Chondrocyte (in vitro differentiated cells): Measurements from ENCODE around the gene FLII. TPM values are rescaled to one million over a fixed set of nuclear protein-coding genes. Genes with fewer than 3 reads are reported as not detected.
"Not testable (repeated sequence)": the region's sequence is repeated elsewhere in the genome, so short reads cannot be mapped to it uniquely, and the experiment has no call there.

Source experiments
- DNase-seq: peaks from one replicate; pipeline ENCODE4 v3.0.0; 2021; ENCODE audit warnings: mixed read lengths, low spot score
- H3K27ac Mint-ChIP-seq: one replicate; pipeline ENCODE4 v1.8.0; 2021; ENCODE audit warnings: mild to moderate bottlenecking, moderate library complexity, mixed read lengths; ENCODE audit not compliant: unreplicated experiment
- H3K27me3 Mint-ChIP-seq: 2 replicates; pipeline ENCODE4 v1.8.0; 2021; ENCODE audit warnings: low read depth, mixed read lengths
- H3K36me3 Mint-ChIP-seq: 2 replicates; pipeline ENCODE4 v1.8.0; 2021; ENCODE audit warnings: low read depth, mixed read lengths
- H3K4me1 Mint-ChIP-seq: 2 replicates; pipeline ENCODE4 v1.8.0; 2021; ENCODE audit warnings: low read depth, mild to moderate bottlenecking, mixed read lengths
- H3K4me3 Mint-ChIP-seq: one replicate; pipeline ENCODE4 v1.8.0; 2021; ENCODE audit warnings: mild to moderate bottlenecking, moderate library complexity, mixed read lengths; ENCODE audit not compliant: unreplicated experiment
- H3K9me3 Mint-ChIP-seq: 2 replicates; pipeline ENCODE4 v1.8.0; 2021; ENCODE audit warnings: low read depth, mixed read lengths
- CTCF ChIP-seq: fragments of 200-600 bp; sonication (generic); IDR thresholded peaks from 2 replicates; pipeline ENCODE4 v1.5.0; 2021; ENCODE audit warnings: antibody characterized with exemption, mild to moderate bottlenecking, moderate library complexity
- total RNA-seq: library from RNA; stranded (reverse); gene quantifications from 3 replicates; pipeline ENCODE4 v1.2.1, GENCODE V29; 2021

Gene FLII
- total RNA-seq, 1 donor from 2014 or later = 228 TPM

DNA sequence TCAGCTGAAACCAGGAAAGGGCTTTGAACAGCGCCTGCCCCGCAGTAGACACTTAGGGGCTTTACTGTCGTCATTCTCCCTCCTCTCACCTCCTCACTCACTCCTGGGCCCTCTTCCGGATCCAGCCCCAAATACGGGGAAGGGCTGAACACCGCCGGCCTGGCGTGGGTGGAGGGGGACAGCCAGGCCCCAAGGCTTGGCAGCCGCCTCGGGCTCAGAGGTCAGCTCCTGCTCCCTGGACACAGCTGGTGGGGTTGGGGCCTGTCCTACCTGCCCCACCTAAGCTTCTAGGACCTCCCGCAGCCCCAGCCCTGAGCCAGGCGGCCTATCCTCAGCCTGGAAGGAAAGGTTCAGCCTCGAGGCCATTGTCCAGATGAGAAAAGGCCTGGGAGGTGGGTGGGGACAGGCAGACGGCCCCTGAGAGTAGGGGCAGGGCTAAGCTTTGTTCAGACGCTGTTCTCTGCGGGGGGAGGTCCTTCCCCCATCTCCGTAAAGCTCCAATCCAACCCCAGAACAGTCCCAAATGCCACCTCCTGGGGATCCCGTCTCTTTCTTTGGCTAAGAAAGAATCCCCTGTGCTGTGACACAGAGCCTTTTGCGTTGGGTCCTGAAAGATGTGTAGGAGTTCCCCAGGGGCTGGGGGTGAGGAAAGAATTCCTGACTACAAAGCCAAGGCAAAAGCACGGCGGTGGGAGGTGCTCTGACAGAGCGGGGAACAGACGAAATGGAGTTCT lies 34.0 kb downstream of the FLII start:
- peak overlapping the region; percentile 67 for H3K4me3 Mint-ChIP-seq
- H3K27ac Mint-ChIP-seq = peak overlapping the region; percentile 33
- H3K36me3 Mint-ChIP-seq = no peaks in the 10 kb centered on the region
- no peaks in the 10 kb centered on the region for H3K9me3 Mint-ChIP-seq
- H3K4me1 Mint-ChIP-seq = peaks cover 28% of the 10 kb centered on the region
- no peak for TF ChIP-seq CTCF
- no peak for DNase-seq
- no peaks in the 10 kb centered on the region for H3K27me3 Mint-ChIP-seq

DNA sequence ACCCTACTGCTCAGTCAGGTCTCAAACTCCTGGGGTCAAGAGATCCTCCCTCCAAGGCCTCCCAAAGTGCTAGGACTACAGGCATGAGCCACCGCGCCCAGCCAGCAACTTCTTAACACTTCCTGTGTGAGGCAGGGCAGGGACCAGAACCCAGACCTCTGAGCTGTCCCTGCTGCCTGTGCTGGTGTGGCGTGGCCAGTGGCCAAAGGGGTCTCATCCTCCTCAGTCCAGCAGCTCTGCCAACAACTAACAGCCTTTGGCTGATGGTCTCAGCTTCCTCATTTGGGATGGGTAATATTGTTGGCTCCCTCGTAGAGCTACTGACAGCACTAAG lies 34.5 kb downstream of the FLII start:
- H3K4me1 Mint-ChIP-seq = peaks cover 32% of the 10 kb centered on the region
- H3K27me3 Mint-ChIP-seq = no peaks in the 10 kb centered on the region
- no peaks in the 10 kb centered on the region for H3K9me3 Mint-ChIP-seq
- DNase-seq = no peak
- no peak overlapping the region for H3K27ac Mint-ChIP-seq
- H3K4me3 Mint-ChIP-seq = no peak overlapping the region
- H3K36me3 Mint-ChIP-seq = no peaks in the 10 kb centered on the region
- no peak for TF ChIP-seq CTCF

DNA sequence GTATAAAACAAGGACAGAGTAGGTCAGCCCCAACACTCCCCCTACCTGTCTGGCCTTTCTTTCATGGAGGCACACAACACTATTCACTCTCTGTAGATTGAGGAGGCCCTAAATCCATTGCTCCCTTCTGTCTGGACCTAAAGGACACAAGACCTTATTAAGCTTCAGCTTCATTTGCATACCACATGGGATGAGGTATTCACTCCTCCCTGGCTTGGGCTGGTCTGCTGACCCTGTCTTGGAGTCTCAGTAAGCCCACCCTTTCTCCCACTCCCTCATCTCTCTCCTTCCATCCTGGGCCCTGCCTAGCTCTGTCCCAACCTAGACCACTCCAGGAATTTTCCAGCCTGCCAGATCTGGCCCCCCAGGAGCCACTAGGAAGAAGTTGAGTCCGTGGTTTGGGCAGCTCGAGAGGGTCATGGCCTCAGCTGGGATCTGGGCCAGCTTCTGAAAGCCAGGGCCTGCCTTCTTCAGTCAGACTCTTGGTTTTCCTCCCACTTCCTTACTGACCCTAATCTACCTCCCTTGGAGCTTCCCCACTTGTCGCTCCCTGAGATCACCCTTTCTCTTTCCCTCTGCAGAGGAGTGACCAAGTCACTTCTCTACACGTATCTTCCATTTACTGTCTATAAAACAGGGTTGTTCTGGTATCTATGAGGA lies 39.7 kb downstream of the FLII start:
- Mint-ChIP-seq H3K9me3 (no peaks in the 10 kb centered on the region), H3K27me3 (no peaks in the 10 kb centered on the region), H3K4me3 (no peak overlapping the region), H3K27ac (peak overlapping the region; percentile 70), H3K4me1 (peaks cover 8% of the 10 kb centered on the region), H3K36me3 (no peaks in the 10 kb centered on the region)
- TF ChIP-seq CTCF = no peak
- no peak for DNase-seq

DNA sequence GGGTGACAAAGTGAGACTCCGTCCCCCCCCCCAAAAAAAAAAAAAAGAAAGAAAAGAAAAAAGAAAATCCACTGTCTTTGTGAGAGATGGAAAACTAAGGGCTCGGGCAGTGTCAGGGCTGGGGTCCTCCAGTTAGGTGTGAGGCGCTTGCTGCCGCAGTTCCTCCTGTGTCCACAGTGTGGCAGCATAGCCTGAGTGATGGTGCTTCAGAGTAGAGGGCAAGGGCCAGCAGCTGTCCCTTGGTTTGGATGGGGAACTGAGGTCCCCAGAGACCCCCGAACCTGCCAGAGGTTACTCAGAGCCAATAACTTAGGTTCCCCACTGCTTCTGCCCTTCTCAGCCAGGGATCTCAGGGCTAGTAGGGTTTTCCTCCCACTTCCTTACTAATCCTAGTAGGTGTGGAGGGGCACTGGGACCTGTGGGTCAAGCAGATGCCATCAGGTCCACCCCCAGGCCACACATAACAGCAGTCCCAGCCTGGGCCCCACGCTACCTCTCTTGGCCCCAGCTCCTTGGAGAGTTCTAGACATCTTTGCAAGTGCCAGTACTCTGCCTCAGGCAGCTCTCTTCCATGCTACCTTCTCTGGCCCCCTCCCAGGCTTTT lies 41.0 kb downstream of the FLII start:
- Mint-ChIP-seq H3K4me3 (no peak overlapping the region), H3K9me3 (no peaks in the 10 kb centered on the region), H3K36me3 (no peaks in the 10 kb centered on the region), H3K27ac (no peak overlapping the region), H3K27me3 (no peaks in the 10 kb centered on the region), H3K4me1 (peaks cover 8% of the 10 kb centered on the region)
- DNase-seq = no peak
- TF ChIP-seq CTCF = peak; percentile 87

DNA sequence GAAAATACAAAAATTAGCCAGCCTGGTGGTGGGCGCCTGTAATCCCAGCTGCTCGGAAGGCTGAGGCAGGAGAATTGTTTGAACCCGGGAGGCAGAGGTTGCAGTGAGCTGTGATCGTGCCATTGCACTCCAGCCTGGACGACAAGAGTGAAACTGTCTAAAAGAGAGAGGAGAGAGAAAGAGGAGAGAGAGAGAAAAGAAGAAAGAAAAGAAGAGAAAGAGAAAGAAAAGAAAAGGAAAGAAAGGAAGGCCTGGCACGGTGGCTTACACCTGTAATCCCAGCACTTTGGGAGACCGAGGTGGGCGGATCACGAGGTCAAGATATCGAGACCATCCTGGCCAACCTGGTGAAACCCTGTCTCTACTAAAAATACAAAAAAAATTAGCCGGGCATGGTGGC lies 41.6 kb downstream of the FLII start:
- H3K4me3 Mint-ChIP-seq, H3K27ac Mint-ChIP-seq, H3K9me3 Mint-ChIP-seq, H3K4me1 Mint-ChIP-seq, H3K36me3 Mint-ChIP-seq, DNase-seq, H3K27me3 Mint-ChIP-seq: not testable (repeated sequence)
